A673 (cell line): Measurements from ENCODE around the gene EPB41. TPM values are rescaled to one million over a fixed set of nuclear protein-coding genes. Genes with fewer than 3 reads are reported as not detected.

Experiments used
- BruUV-seq: library from RNA; stranded (reverse); fragments of 400-500 nt; replicated peaks from 2 replicates; lab custom pipeline; 2021; lab: Mats Ljungman, UMichigan
- CTCF ChIA-PET: fragments of 300-600 bp; sonication (Branson Sonifier 250); formaldehyde crosslinking; loops from one replicate; lab custom pipeline; 2022; ENCODE audit warnings: antibody characterized with exemption; lab: Charles Lee
- POLR2A ChIA-PET: fragments of 300-600 bp; sonication (Branson Sonifier 250); formaldehyde crosslinking; loops from one replicate; lab custom pipeline; 2022; ENCODE audit warnings: antibody characterized with exemption; ENCODE audit not compliant: low non-redundant PET; lab: Charles Lee
- DNase-seq: peaks from one replicate; pipeline ENCODE4 v3.0.0-alpha.2; 2015; ENCODE audit warnings: low spot score
- H3K27ac ChIP-seq: fragments of 200-600 bp; sonication (generic); 2 replicates; pipeline ENCODE4 v1.5.1; 2016; ENCODE audit warnings: mixed run types, low read depth, mild to moderate bottlenecking, mixed read lengths, antibody characterized with exemption, low read length; ENCODE audit not compliant: poor library complexity, severe bottlenecking
- H3K27me3 ChIP-seq: fragments of 200-600 bp; sonication (generic); replicated peaks from 2 replicates; pipeline ENCODE4 v1.6.1; 2017; ENCODE audit warnings: mixed run types, low read depth, mild to moderate bottlenecking, mixed read lengths, antibody characterized with exemption, low read length; ENCODE audit not compliant: insufficient read depth, poor library complexity
- H3K36me3 ChIP-seq: fragments of 200-600 bp; sonication (generic); 2 replicates; pipeline ENCODE4 v1.6.1; 2016; ENCODE audit warnings: mixed run types, mild to moderate bottlenecking, mixed read lengths, antibody characterized with exemption, low read length; ENCODE audit not compliant: insufficient read depth, poor library complexity, severe bottlenecking
- H3K4me1 ChIP-seq: fragments of 200-600 bp; sonication (generic); 2 replicates; pipeline ENCODE4 v1.6.1; 2017; ENCODE audit warnings: mixed run types, mild to moderate bottlenecking, mixed read lengths, antibody characterized with exemption, low read length; ENCODE audit not compliant: insufficient read depth, poor library complexity, severe bottlenecking
- H3K4me3 ChIP-seq: fragments of 200-600 bp; sonication (generic); 2 replicates; pipeline ENCODE4 v1.5.1; 2016; ENCODE audit warnings: low read depth, mixed run types, mild to moderate bottlenecking, mixed read lengths, low read length; ENCODE audit not compliant: poor library complexity, severe bottlenecking
- H3K9me3 ChIP-seq: fragments of 200-600 bp; sonication (generic); 2 replicates; pipeline ENCODE4 v1.6.1; 2016; ENCODE audit warnings: mixed run types, low read depth, mild to moderate bottlenecking, mixed read lengths, antibody characterized with exemption, low read length; ENCODE audit not compliant: poor library complexity, severe bottlenecking
- CTCF ChIP-seq: fragments of 300-800, 200-600 bp; sonication (generic); conservative IDR thresholded peaks from 2 replicates; pipeline ENCODE4 v1.5.1; 2017; ENCODE audit warnings: low read depth, mild to moderate bottlenecking, antibody characterized with exemption, low read length, moderate library complexity, mixed read lengths
- EZH2 ChIP-seq: fragments of 200-600 bp; sonication (generic); IDR thresholded peaks from 2 replicates; pipeline ENCODE4 v1.6.1; 2017; ENCODE audit warnings: borderline replicate concordance, low read depth, mild to moderate bottlenecking, mixed read lengths, antibody characterized with exemption, low read length; ENCODE audit not compliant: poor library complexity, severe bottlenecking
- intact Hi-C: fragments of 100-400 bp; cut with micrococcal nuclease; formaldehyde crosslinking; loops from one replicate; pipeline ENCODE4 v1.10.0; 2022; ENCODE audit not compliant: unreplicated experiment
- total RNA-seq: library from RNA; stranded (reverse); gene quantifications from 2 replicates; pipeline ENCODE4 v1.2.3, GENCODE V29; 2021

The EPB41 gene
- total RNA-seq, 1 experiment from 2014 or later: 337 TPM

DNA sequence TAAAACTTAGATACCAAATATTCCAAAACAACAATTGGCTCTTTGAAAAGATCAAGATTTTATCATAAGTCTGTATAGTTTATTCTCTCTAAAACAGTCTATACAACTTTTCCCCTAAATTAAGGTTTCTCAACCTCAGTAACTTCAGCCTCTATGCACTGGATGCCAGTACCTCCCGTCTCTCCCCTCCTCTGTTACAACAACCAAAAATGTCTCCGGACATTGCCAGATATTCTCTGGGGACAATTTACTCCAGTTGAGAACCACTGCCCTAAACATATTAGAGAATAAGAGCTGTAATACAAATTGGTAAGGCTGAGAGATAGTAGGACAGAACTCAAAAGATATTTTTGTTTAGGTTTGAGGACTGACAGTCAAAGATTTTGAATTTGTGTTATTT is 137.7 kb downstream of the EPB41 start:
- ChIA-PET POLR2A (no interaction called here), CTCF (no interaction called here)
- no peaks in the 10 kb centered on the region for H3K4me1 ChIP-seq
- no peaks in the 10 kb centered on the region for H3K9me3 ChIP-seq
- H3K4me3 ChIP-seq: no peak overlapping the region
- DNase-seq: no peak
- H3K36me3 ChIP-seq: peaks cover 79% of the 10 kb centered on the region
- no peaks in the 10 kb centered on the region for H3K27me3 ChIP-seq
- intact Hi-C loops: no loop called here
- BruUV-seq: no TSS peak
- H3K27ac ChIP-seq: no peak overlapping the region
- no peak for TF ChIP-seq EZH2
- no peak for TF ChIP-seq CTCF

- intact Hi-C loops: no loop called here
- Histone ChIP-seq H3K27ac (no peak overlapping the region), H3K4me1 (no peaks in the 10 kb centered on the region), H3K36me3 (peaks cover 75% of the 10 kb centered on the region), H3K9me3 (no peaks in the 10 kb centered on the region), H3K27me3 (no peaks in the 10 kb centered on the region), H3K4me3 (no peak overlapping the region)
- no peak for DNase-seq
- BruUV-seq: no TSS peak
- no peak for TF ChIP-seq EZH2
- no peak for TF ChIP-seq CTCF
- CTCF ChIA-PET: no interaction called here
- POLR2A ChIA-PET: no interaction called here
These were observed 138.6 kb downstream of the EPB41 start for GRCh38 chr1:29052941-29053340.

GRCh38 chr1:29055160-29055559 is 140.8 kb downstream of the EPB41 start:
- Histone ChIP-seq H3K9me3 (no peaks in the 10 kb centered on the region), H3K27ac (no peak overlapping the region), H3K4me1 (no peaks in the 10 kb centered on the region), H3K27me3 (no peaks in the 10 kb centered on the region), H3K36me3 (peaks cover 76% of the 10 kb centered on the region), H3K4me3 (no peak overlapping the region)
- no peak for TF ChIP-seq EZH2
- TF ChIP-seq CTCF: no peak
- POLR2A ChIA-PET: no interaction called here
- no peak for DNase-seq
- intact Hi-C loops: no loop called here
- no TSS peak for BruUV-seq
- CTCF ChIA-PET: no interaction called here
